K562 (cell line): ENCODE results near the gene BRWD1. TPM values are rescaled to one million over a fixed set of nuclear protein-coding genes. Genes with fewer than 3 reads are reported as not detected.
A peak's percentile ranks its signal among the peaks of the same experiment; 100 is the strongest.

Experiments
- BHLHE40 ChIP-seq: IDR thresholded peaks from 2 replicates; pipeline ENCODE4 v1.6.1; 2011; ENCODE audit warnings: low read length, improper control_type of control experiment
- HDAC3 ChIP-seq: fragments of 450-650 bp; IDR thresholded peaks from 2 replicates; pipeline ENCODE4 v1.6.1; 2018; ENCODE audit warnings: borderline replicate concordance, mild to moderate bottlenecking, moderate library complexity; ENCODE audit not compliant: partially characterized antibody
- HMBOX1 ChIP-seq: sonication (generic); IDR thresholded peaks from 2 replicates; pipeline ENCODE4 v1.6.1; 2016
- L3MBTL2 ChIP-seq: fragments of 450-650 bp; IDR thresholded peaks from 2 replicates; pipeline ENCODE4 v1.6.1; 2016; ENCODE audit warnings: mild to moderate bottlenecking, moderate library complexity
- NFE2L1 ChIP-seq: fragments of 450-650 bp; IDR thresholded peaks from 2 replicates; pipeline ENCODE4 v1.6.1; 2016; ENCODE audit warnings: missing genetic modification characterization, low read depth, mild to moderate bottlenecking, missing compliant biosample characterization, moderate library complexity, borderline replicate concordance
- NFYB ChIP-seq: IDR thresholded peaks from 2 replicates; pipeline ENCODE4 v1.6.1; 2011; ENCODE audit warnings: mild to moderate bottlenecking, moderate library complexity; ENCODE audit not compliant: insufficient read length; ENCODE audit errors: extremely low read depth
- PKNOX1 ChIP-seq: fragments of 450-650 bp; IDR thresholded peaks from 2 replicates; pipeline ENCODE4 v1.6.1; 2016
- SLC30A9 ChIP-seq: fragments of 250-450 bp; sonication (Bioruptor Pico); IDR thresholded peaks from 2 replicates; pipeline ENCODE4 v1.8.0; 2022; ENCODE audit warnings: mild to moderate bottlenecking, moderate library complexity
- SMARCA4 ChIP-seq: fragments of 450-650 bp; IDR thresholded peaks from 2 replicates; pipeline ENCODE4 v1.6.1; 2016
- USF1 ChIP-seq: sonication (generic); formaldehyde crosslinking; IDR thresholded peaks from 2 replicates; pipeline ENCODE4 v1.9.0; 2022; ENCODE audit warnings: mild to moderate bottlenecking, missing genetic modification reagents
- ZBTB40 ChIP-seq, 2 experiments: fragments of 450-650 bp in 1 of 2; sonication (generic) in 1 of 2; formaldehyde crosslinking in 1 of 2; IDR thresholded peaks; 2 replicates each; pipeline versions ENCODE4 v1.7.1 to v1.9.0; 2016 to 2022; ENCODE audit warnings: inconsistent platforms in 1 of 2, mild to moderate bottlenecking in 1 of 2, missing genetic modification reagents in 1 of 2
- ZBTB7A ChIP-seq: IDR thresholded peaks from 2 replicates; pipeline ENCODE4 v1.6.1; 2011; ENCODE audit warnings: low read depth, mild to moderate bottlenecking, low read length, moderate library complexity, borderline replicate concordance; ENCODE audit not compliant: control insufficient read depth
- ZKSCAN3 ChIP-seq: fragments of 250-450 bp; sonication (Bioruptor Pico); IDR thresholded peaks from 2 replicates; pipeline ENCODE4 v1.4.0; 2020
- ZNF311 ChIP-seq: fragments of 250-450 bp; sonication (Bioruptor Pico); IDR thresholded peaks from 2 replicates; pipeline ENCODE4 v1.4.0; 2020; ENCODE audit warnings: mild to moderate bottlenecking, moderate library complexity
- polyA plus RNA-seq, 8 experiments: library from polyadenylated mRNA; depleted of rRNA in 4 of 8; stranded (reverse) in 5 of 8; unstranded in 3 of 8; fragments of >200 nt; fragmentation: Nextera tagmentation in 2 of 8; fragmentation: Illumina TruSeq in 1 of 8; extraction: Ambion mirVana in 2 of 8; extraction: Trizol in 1 of 8; gene quantifications; 2 replicates each; pipeline versions ENCODE4 v1.2.1 to v1.2.3, GENCODE V29; 2011 to 2014; ENCODE audit warnings: inconsistent platforms in 1 of 8, missing spikeins in 1 of 8
- total RNA-seq, 7 experiments: library from RNA; depleted of rRNA in 6 of 7; stranded (reverse); fragments of >200 nt in 6 of 7; fragmentation: Illumina TruSeq in 2 of 7; extraction: Trizol in 2 of 7; gene quantifications; 2 replicates each; pipeline versions ENCODE4 v1.2.1 to v1.2.3, GENCODE V29; 2011 to 2021; ENCODE audit warnings: low replicate concordance in 1 of 7

The BRWD1 gene
- total and polyA plus RNA-seq, 9 of the 15 experiments (the other 6 are each of a cell fraction or from before 2014, with no cell fraction given) = 10.1 to 60.2 (median 34.1) TPM

- TF ChIP-seq SMARCA4 = peak; percentile 80
- TF ChIP-seq L3MBTL2 = peak; percentile 86
- peak; percentile 7 for TF ChIP-seq HDAC3
- TF ChIP-seq NFYB = no peak
- no peak for TF ChIP-seq NFE2L1
- no peak for TF ChIP-seq SLC30A9 (CRISPR knock-in tag)
- TF ChIP-seq ZBTB7A = peak; percentile 34; the same call in 1 of the 2 replicates
- peak; percentile 96 for TF ChIP-seq USF1
- peak; percentile 71 for TF ChIP-seq BHLHE40
- no peak for TF ChIP-seq ZKSCAN3 (CRISPR knock-in tag)
- peak; percentile 63 for TF ChIP-seq PKNOX1
- TF ChIP-seq HMBOX1 = peak; percentile 78
- 0 out of 2 replicates have a peak, but pooled peaks have one; percentile 58 for TF ChIP-seq ZNF311
- TF ChIP-seq ZBTB40 (IDR thresholded peaks at IDR 0.05) = peak; percentile 75
- no peak for TF ChIP-seq ZBTB40 (CRISPR knock-in tag; IDR thresholded peaks at IDR 0.05)
Measured at GRCh38 chr21:39317134-39318090, 4.0 kb upstream of the BRWD1 start (continued).
